Measurements from ENCODE around the gene MAD2L1BP.
"Not testable (repeated sequence)": the region's sequence is repeated elsewhere in the genome, so short reads cannot be mapped to it uniquely, and the experiment has no call there.

MAD2L1BP gene, protein sequence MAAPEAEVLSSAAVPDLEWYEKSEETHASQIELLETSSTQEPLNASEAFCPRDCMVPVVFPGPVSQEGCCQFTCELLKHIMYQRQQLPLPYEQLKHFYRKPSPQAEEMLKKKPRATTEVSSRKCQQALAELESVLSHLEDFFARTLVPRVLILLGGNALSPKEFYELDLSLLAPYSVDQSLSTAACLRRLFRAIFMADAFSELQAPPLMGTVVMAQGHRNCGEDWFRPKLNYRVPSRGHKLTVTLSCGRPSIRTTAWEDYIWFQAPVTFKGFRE

DNA sequence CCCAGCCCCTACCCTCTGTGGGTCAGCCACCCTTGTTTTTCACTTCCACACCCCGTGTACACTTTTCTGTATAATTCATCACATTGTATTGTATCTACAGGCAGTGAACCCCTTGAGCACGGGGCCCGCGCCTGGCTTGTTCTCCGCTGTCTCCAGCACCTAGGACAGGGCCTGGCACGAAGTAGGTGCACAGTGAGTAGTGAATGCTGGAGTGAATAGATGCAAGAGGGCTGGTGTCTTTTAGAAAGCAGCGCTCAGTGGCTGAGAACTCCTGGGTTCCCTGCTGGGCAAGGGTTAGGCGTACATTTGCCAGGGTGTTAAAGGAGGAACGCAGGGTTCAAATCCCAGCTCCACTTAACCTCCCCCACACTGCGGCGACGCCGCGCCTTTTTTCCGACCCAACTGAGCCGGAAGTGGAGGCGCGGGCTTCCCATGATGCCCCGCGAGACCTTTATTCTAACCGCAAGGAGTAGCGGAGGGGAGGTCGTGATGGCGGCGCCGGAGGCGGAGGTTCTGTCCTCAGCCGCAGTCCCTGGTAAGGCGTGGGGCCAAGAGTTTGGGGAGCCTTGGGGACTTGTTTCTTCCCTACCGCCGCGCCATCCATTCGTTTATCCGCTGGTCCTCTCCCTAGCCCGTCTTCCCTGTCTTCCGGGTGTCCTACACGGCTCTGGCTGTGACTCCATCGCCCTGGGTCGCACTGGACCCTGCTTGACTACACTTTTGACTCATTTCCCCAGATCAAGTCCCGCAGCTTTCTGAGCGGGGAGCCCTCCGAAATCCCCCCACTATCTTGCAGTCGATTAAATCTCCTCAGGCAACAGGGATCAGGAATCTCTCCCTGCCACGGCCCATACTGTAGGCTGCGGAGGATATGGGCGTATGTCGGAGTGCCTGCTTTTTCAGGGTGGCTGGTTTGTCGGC, at the start of gene MAD2L1BP:
Gene MAD2L1BP, plus strand, starts transcription at position 454 of the 921 bp plus-strand sequence. Its CDS starts 36 bp downstream, at position 490.
- peak; percentile 80 for DNase-seq (ENCODE audit: low spot score)

DNA sequence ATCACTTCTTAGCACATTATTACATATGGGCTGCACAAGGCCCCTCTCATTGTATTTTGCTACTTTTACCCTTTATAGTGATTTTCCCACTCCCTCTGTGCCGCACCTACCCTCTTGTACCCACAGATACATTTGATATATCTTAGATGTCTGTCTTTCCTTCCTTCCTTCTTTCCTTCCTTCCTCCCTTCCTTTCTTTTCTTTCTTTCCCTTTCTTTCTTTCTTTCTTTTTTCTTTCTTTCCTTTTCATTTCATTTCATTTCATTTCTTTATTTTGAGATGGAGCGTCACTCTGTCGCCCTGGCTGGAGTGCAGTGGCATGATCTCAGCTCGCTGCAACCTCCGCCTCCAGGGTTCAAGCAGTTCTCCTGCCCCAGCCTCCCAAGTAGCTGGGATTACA, 47.4 kb upstream of the MAD2L1BP start:
- no peak for DNase-seq (ENCODE audit: low spot score)

DNA sequence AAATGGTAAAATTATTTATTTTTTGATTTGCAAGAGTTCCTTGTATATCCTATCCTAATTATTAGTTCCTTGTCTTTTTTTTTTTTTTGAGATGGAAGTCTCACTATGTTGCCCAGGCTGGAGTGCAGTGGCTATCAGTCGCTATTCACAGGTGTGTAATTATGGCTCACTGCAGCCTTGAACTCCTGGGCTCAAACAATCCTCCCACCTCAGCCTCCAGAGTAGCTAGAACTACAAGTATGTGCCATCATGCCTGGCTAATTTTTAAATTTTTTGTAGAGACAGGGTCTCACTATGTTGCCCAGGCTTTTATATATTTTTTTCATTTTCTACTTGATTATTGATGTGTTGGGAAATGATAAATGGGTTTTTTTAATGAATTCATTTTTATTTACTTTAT, 46.1 kb upstream of the MAD2L1BP start:
- not testable (repeated sequence) for DNase-seq (ENCODE audit: low spot score)

- no peak for DNase-seq (ENCODE audit: low spot score)
These were observed 41.7 kb upstream of the MAD2L1BP start for GRCh38 chr6:43593938-43594337.

DNA sequence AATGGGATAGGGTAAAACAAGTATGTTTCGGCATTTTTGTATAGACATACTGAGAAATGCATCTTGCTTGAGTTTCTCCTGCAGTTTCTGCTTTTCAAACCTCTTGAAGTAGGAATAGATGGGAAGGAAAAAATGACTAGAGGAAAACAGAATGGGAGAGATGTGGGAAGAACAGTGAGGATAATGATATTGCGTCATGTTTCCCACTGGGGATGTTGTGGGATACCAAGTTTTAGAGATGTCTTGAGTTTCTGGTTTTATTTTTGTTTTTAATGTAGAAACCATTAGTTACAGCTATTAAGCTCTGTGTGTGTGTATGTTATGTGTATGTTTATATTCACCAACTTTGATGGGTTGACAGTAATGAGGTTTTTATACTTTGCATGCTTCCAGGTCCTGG, 35.0 kb upstream of the MAD2L1BP start:
- DNase-seq (ENCODE audit: low spot score), result no peak

DNA sequence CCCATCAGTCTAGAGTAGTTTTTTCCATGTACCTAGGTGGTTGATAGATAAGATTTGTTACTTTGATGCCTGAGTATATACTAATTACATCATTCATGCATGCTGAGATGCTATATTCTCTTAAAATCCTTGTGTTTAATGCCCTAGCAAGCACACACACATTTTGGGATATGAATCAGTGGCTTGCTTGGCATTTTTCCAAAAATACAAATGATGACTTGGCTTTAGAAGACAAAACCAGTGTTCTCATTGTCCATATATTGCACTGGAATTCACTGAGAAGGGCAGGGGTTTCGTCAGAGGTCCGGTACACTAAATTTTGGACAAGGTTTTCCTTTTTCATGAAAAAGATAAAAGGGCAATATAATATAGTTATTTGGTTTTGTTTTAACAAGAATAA, 31.5 kb upstream of the MAD2L1BP start:
- DNase-seq (ENCODE audit: low spot score), result no peak

DNA sequence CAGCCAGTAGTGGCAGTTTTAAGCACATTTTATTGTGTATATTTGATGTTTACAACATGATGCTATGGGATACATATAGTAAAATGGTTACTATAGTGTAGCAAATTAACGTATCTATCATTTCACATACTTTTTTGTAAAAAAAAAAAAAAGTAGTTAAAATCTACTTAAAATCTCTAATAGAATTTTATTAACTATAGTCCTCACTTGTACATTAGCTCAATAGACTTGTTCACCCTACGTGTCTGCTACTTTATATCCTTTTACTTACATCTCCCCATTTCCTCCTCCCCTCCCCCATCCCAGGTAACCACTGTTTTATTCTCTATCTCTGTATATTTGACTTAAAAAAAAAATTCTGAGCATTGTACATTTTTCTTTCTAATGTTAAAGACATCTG, 29.6 kb upstream of the MAD2L1BP start:
- no peak for DNase-seq (ENCODE audit: low spot score)

DNA sequence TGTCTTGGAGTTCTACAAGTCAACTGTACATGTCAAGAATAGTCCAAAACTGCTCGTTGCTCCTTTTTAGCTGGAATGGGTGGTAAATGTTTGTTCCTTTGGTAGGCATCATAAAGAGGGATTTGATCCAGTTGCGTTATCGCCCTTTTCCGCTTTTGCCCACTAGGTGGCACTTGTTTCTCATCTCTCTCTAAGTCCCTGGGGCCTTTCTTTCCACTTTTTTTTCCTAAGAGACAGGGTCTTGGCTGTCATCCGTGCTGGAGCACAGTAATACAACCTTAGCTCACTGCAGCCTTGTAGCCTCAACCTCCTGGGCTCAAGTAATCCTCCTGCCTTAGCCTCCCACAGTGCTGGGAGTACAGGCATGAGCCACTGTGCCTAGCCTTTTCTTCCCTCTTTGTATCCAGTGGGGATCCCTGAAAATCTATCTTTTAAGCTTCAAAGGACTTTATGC, 27.3 kb upstream of the MAD2L1BP start:
- DNase-seq (ENCODE audit: low spot score), result peak; percentile 82

DNA sequence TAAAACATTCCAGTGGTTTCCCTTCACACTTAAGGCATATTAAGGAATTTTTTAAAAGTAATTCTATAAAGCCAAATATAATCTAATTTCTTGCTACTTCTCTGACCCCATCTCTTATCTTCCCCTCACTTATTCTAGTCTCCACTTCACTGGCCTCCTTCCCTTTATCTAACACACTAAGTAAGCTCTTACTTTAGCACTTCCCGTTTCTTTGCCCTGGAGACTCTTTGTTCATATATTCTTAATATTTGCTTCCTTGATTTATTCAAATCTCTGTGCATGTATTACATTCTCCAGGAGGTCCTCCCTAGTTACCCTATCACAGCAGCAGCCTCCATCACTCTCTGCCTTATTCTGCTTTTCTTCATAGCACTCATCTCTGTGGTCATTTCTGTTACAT, 26.8 kb upstream of the MAD2L1BP start:
- no peak for DNase-seq (ENCODE audit: low spot score)

- DNase-seq (ENCODE audit: low spot score), result no peak
These were observed 26.2 kb upstream of the MAD2L1BP start for GRCh38 chr6:43609402-43609801.

DNA sequence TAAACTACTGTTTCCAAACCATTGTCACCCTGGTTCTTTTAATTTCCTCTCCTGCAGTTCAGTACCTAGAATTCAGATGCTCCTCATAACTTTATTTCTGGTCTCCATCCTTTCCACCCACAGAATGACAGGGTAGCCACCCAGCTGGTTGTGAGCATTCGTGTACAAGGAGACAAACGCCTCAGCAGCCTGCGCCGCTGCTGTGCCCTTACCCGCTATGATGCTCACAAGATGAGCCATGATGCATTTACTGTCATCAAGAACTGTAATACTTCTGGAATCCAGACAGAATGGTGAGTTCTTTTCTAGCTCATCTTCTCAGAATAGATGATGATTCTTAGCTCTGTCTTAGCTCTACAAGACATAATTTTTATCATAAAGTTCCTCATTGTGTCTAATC, 25.2 kb upstream of the MAD2L1BP start:
- DNase-seq (ENCODE audit: low spot score), result no peak

DNA sequence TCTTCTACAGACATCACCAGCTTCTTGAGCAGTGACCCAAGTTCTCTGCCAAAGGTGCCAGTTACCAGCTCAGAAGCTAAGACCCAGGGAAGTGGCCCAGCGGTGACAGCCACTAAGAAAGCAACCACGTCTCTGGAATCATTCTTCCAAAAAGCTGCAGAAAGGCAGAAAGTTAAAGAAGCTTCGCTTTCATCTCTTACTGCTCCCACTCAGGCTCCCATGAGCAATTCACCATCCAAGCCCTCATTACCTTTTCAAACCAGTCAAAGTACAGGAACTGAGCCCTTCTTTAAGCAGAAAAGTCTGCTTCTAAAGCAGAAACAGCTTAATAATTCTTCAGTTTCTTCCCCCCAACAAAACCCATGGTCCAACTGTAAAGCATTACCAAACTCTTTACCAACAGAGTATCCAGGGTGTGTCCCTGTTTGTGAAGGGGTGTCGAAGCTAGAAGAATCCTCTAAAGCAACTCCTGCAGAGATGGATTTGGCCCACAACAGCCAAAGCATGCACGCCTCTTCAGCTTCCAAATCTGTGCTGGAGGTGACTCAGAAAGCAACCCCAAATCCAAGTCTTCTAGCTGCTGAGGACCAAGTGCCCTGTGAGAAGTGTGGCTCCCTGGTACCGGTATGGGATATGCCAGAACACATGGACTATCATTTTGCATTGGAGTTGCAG, 21.8 kb upstream of the MAD2L1BP start:
- no peak for DNase-seq (ENCODE audit: low spot score)

DNA sequence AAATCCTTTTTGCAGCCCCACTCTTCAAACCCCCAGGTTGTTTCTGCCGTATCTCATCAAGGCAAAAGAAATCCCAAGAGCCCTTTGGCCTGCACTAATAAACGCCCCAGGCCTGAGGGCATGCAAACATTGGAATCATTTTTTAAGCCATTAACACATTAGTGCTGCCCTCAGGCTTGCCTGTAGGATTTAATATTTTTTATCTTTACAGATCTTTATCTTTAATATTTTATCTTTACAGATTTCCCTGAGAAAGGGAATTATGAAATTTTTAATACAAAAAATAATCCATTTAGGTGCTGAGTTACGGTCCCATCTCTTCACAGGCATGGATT, 21.3 kb upstream of the MAD2L1BP start:
- no peak for DNase-seq (ENCODE audit: low spot score)

DNA sequence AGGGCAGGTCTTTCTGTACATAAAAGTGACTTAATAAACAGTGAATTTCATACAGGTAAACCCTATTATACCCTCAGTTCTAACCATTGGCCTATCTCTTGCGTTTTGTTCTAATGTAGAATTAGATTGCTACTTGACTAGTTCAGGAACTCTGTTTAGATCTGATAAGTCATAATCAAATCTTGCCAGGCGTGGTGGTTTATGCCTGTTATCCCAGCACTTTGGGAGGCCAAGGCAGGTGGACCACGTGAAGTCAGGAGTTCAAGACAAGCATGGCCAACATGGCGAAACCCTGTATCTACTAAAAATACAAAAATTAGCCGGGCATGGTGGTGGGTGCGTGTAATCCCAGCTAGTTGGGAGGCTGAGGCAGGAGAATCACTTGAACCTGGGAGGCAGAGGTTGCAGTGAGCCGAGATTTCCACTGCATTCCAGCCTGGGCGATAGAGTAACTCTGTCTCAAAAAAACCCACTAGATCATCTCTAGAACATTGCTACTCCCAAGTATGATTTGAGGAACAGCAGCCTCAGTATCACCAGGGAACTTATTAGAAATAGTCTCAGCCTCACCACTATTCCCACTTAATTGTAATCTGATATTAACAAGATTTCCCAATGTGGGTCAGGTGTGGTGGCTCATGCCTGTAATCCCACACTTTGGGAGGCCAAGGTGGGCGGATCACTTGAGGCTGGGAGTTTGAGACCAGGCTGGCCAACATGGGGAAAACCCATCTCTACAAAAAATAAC, 18.7 kb upstream of the MAD2L1BP start:
- no peak for DNase-seq (ENCODE audit: low spot score)

DNA sequence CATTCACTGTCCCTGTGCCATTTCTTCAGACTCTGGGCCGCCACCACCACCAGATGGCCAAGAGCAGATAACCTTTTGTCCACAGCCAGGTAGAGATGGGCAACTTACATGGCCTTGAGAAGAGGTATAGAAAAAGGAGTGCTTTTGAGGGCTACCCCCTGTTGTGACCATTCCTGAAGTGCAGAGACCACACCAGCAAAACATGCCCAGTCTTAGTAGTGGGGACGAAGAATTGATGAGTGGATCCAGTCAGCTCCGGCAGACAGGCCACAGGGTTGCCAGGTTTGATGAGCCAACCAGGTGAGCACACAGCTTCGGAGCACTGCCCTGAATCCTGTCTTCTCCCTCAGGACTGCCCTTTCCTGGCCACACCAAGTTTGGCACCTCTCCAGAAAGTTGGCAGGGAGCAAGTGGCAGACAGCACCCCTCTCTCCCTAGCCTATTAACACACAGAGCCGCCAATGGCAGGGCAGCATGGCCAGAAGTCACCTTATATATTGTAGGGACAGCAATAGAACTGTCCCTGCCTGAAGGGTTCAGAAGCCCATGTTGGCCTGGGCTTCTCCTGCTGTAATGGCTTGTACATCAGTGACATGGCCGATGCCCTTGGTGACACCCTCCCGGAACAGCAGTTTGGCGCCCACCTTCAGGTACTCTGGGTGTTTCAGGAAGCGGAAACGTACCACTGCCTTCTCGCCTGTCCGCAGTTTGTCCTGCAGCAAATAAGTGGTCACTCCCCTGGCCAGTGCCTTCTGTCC, 14.4 kb upstream of the MAD2L1BP start:
- no peak for DNase-seq (ENCODE audit: low spot score)

DNA sequence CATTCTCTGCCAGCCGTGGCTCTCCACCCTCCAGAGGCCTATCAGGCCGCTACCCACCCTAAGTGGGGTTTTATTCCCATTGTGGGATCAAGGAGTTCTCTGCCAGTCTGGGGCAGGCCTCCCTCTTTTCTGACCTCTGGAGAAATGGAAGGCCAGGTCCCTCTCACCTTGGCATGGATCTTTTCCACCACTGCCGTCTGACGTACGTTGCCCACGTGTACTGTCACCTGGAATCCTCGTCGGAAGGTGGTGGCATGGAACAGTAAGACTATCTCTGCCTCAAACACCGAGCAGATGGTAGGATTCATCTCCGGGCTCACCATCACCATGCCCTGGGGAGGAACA, 13.8 kb upstream of the MAD2L1BP start:
- no peak for DNase-seq (ENCODE audit: low spot score)

GRCh38 chr6:43622541-43622940, 13.1 kb upstream of the MAD2L1BP start:
- DNase-seq (ENCODE audit: low spot score), result no peak

DNA sequence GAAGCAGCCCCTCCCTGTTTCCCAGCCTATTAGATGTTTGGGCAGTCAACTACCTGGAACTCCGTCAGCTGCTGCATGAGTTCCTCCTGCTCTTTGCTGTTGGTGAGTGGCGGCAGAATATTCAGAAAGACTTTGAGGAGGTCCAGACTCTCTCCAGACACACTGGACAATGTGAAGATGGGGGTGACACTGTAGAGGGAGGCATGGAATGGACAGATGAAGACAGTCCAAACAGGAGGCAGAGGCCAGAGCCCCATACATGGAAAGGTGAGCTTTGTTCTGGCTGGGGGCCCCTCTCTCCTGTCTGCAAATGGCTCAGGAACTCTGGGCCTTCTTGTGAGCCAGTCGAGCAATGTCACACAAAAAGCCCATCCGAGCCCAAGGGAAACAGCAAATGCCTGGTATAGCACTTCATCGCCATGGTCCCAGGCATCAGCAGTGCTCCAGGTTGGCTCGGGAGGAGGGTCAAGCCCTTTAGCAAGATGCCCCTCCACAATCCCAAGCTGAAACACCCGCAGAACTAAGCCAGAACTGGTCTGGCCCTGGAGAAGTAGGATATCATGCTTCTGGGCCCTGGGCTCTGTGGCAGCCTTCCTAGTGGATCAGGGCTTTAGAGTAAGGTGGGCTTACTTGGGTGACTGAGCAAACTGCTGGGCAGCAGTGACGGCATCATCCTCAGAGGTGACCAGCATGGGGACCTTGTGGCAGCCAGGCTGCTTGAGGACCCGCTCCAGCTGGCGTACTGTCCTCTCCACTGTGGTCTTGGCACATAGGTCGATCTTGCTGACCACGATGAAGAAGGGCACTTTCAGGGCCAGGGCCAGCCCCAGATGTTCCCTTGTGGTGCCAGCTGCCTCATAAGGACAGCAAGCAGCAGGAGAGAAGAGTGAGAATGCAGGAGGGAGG, 11.5 kb upstream of the MAD2L1BP start:
- no peak for DNase-seq (ENCODE audit: low spot score)

- no peak for DNase-seq (ENCODE audit: low spot score)
These were observed 10.8 kb upstream of the MAD2L1BP start for GRCh38 chr6:43624786-43625288.

- no peak for DNase-seq (ENCODE audit: low spot score)
These were observed 10.1 kb upstream of the MAD2L1BP start for GRCh38 chr6:43625393-43625992.
